Cardiac septum (tissue), 1 donor: ENCODE measurements around the gene ADH5. TPM values are rescaled to one million over a fixed set of nuclear protein-coding genes. Genes with fewer than 3 reads are reported as not detected.
"Not testable (repeated sequence)": the region's sequence is repeated elsewhere in the genome, so short reads cannot be mapped to it uniquely, and the experiment has no call there.

Experiments used
- DNase-seq: peaks from one replicate; pipeline ENCODE4 v3.0.0-alpha.2; 2020; ENCODE audit warnings: low spot score
- intact Hi-C: fragments of 100-400 bp; cut with DNase I; formaldehyde crosslinking; loops from one replicate; pipeline ENCODE4 v1.14.0; 2022
- total RNA-seq: library from RNA; stranded (reverse); fragmentation: NEBNext Ultra II Directional; extraction: Animal tissue kit (Norgen Biotek cat#: 25700); gene quantifications from one replicate; pipeline ENCODE4 v1.2.1, GENCODE V29; 2021
- donor health status: DM: no; HTN: no; CAD: no.

Gene ADH5
- total RNA-seq, 1 donor from 2014 or later: 132 TPM

- intact Hi-C loops: loop anchor here (5.0 to 10.0 kb wide), 2 partner anchors 111 to 218 kb away; no protein-coding TSS in a partner anchor
Observed at GRCh38 chr4:99052902-99053301, 35.7 kb downstream of the ADH5 start.

GRCh38 chr4:99047710-99048109 lies 40.9 kb downstream of the ADH5 start:
- no peak for DNase-seq
- intact Hi-C loops: no loop called here

More at GRCh38 chr4:99052902-99053301, 35.7 kb downstream of the ADH5 start:
- no peak for DNase-seq

GRCh38 chr4:99043346-99043745 lies 45.2 kb downstream of the ADH5 start:
- no peak for DNase-seq
- intact Hi-C loops: no loop called here

GRCh38 chr4:99038213-99038612 lies 50.4 kb downstream of the ADH5 start:
- intact Hi-C loops: no loop called here
- DNase-seq: no peak

GRCh38 chr4:99033956-99034355 lies 54.6 kb downstream of the ADH5 start:
- no peak for DNase-seq
- intact Hi-C loops: no loop called here

GRCh38 chr4:99029852-99030251 lies 58.7 kb downstream of the ADH5 start:
- intact Hi-C loops: no loop called here
- DNase-seq: no peak

- intact Hi-C loops: no loop called here
- DNase-seq: no peak
Observed at GRCh38 chr4:99029018-99029735, 59.4 kb downstream of the ADH5 start.

GRCh38 chr4:99028187-99028586 lies 60.4 kb downstream of the ADH5 start:
- intact Hi-C loops: no loop called here
- no peak for DNase-seq

- intact Hi-C loops: no loop called here
- no peak for DNase-seq
Observed at GRCh38 chr4:99027304-99027703, 61.3 kb downstream of the ADH5 start.

GRCh38 chr4:99025506-99025905 lies 63.1 kb downstream of the ADH5 start:
- DNase-seq: no peak
- intact Hi-C loops: no loop called here

- no peak for DNase-seq
Observed at GRCh38 chr4:99024481-99025275, 63.9 kb downstream of the ADH5 start.

GRCh38 chr4:99023800-99024251 lies 64.8 kb downstream of the ADH5 start:
- intact Hi-C loops: not testable (repeated sequence)

More at GRCh38 chr4:99024481-99025275, 63.9 kb downstream of the ADH5 start:
- intact Hi-C loops: no loop called here

GRCh38 chr4:99022566-99022965 lies 66.0 kb downstream of the ADH5 start:
- intact Hi-C loops: no loop called here
- DNase-seq: no peak

More at GRCh38 chr4:99023800-99024251, 64.8 kb downstream of the ADH5 start:
- DNase-seq: not testable (repeated sequence)

GRCh38 chr4:99021386-99021785 lies 67.2 kb downstream of the ADH5 start:
- intact Hi-C loops: no loop called here
- DNase-seq: no peak

Other genes starting within 250 kb of the ADH5 start
- gene EIF4E, start 159.7 kb downstream of the ADH5 start, total RNA-seq: 57.5 TPM
- gene METAP1, start 93.1 kb downstream of the ADH5 start, total RNA-seq: 56.2 TPM
- gene ADH4, start 55.5 kb upstream of the ADH5 start, total RNA-seq: not detected
- gene ADH6, start 130.5 kb upstream of the ADH5 start, total RNA-seq: not detected
- gene ADH1A, start 202.2 kb upstream of the ADH5 start, total RNA-seq: not detected
- 12.6 TPM for gene ADH1B, start 232.6 kb upstream of the ADH5 start, total RNA-seq